Mesendoderm (in vitro differentiated cells): ENCODE measurements around the gene LOXHD1.

Source experiments
- DNase-seq: peaks from one replicate; pipeline ENCODE4 v3.0.0; 2013
- H2AK5ac ChIP-seq: 2 replicates; pipeline ENCODE4 v1.6.1; 2013; ENCODE audit warnings: low read length, inconsistent platforms
- H2BK120ac ChIP-seq: 2 replicates; pipeline ENCODE4 v1.6.1; 2013; ENCODE audit warnings: low read depth, mild to moderate bottlenecking, low read length, moderate library complexity, mixed read lengths
- H2BK15ac ChIP-seq: replicated peaks from 2 replicates; pipeline ENCODE4 v1.6.1; 2013; ENCODE audit warnings: low read depth, mild to moderate bottlenecking, moderate library complexity
- H2BK5ac ChIP-seq: 2 replicates; pipeline ENCODE4 v1.6.1; 2013; ENCODE audit warnings: low read length, inconsistent platforms
- H3K18ac ChIP-seq: 2 replicates; pipeline ENCODE4 v1.6.1; 2013; ENCODE audit warnings: mild to moderate bottlenecking, low read length, mixed read lengths
- H3K23ac ChIP-seq: one replicate; pipeline ENCODE4 v1.6.1; 2013; ENCODE audit warnings: low read length
- H3K27ac ChIP-seq: 2 replicates; pipeline ENCODE4 v1.5.1; 2013; ENCODE audit warnings: low read depth, mild to moderate bottlenecking, inconsistent platforms, low read length, moderate library complexity
- H3K27me3 ChIP-seq: 2 replicates; pipeline ENCODE4 v1.6.1; 2013; ENCODE audit warnings: low read length, control low read depth, mild to moderate bottlenecking, inconsistent platforms; ENCODE audit not compliant: insufficient read depth, poor library complexity
- H3K36me3 ChIP-seq: 2 replicates; pipeline ENCODE4 v1.6.1; 2013; ENCODE audit warnings: low read length, inconsistent platforms; ENCODE audit not compliant: control insufficient read depth, insufficient read depth
- H3K4ac ChIP-seq: one replicate; pipeline ENCODE4 v1.6.1; 2013; ENCODE audit warnings: low read depth, mild to moderate bottlenecking, low read length, moderate library complexity
- H3K4me1 ChIP-seq: 2 replicates; pipeline ENCODE4 v1.6.1; 2013; ENCODE audit warnings: low read depth, low read length, inconsistent platforms; ENCODE audit not compliant: control insufficient read depth
- H3K4me2 ChIP-seq: 2 replicates; pipeline ENCODE4 v1.6.1; 2013; ENCODE audit warnings: low read length
- H3K4me3 ChIP-seq: 2 replicates; pipeline ENCODE4 v1.5.1; 2013; ENCODE audit warnings: mild to moderate bottlenecking, low read length
- H3K56ac ChIP-seq: one replicate; pipeline ENCODE4 v1.6.1; 2013; ENCODE audit warnings: low read length
- H3K79me1 ChIP-seq: 2 replicates; pipeline ENCODE4 v1.6.1; 2013; ENCODE audit warnings: low read length, inconsistent platforms
- H3K79me2 ChIP-seq: 2 replicates; pipeline ENCODE4 v1.6.1; 2013; ENCODE audit warnings: mild to moderate bottlenecking, low read length; ENCODE audit not compliant: control insufficient read depth, insufficient read depth
- H3K9ac ChIP-seq: 2 replicates; pipeline ENCODE4 v1.6.1; 2013; ENCODE audit warnings: low read length, inconsistent platforms
- H4K5ac ChIP-seq: one replicate; pipeline ENCODE4 v1.6.1; 2013; ENCODE audit warnings: low read length
- H4K8ac ChIP-seq: one replicate; pipeline ENCODE4 v1.6.1; 2013; ENCODE audit warnings: low read depth, mild to moderate bottlenecking, control low read depth, low read length, moderate library complexity
- WGBS: extraction: QIAGEN DNeasy Blood & Tissue Kit; methylation state at CpG from one replicate; pipeline ENCODE4 v1.1.7; 2013; ENCODE audit warnings: low lambda C conversion rate, missing lambda C conversion rate; ENCODE audit not compliant: insufficient coverage; ENCODE audit errors: extremely low coverage; 5-methylcytosine and 5-hydroxymethylcytosine counted together

The LOXHD1 gene

GRCh38 chr18:46630160-46630559 is 26.9 kb downstream of the LOXHD1 start:
- Histone ChIP-seq H3K36me3 (no peaks in the 10 kb centered on the region), H4K5ac (no peak overlapping the region)
- peak; percentile 35 for DNase-seq

GRCh38 chr18:46629361-46629760 is 27.7 kb downstream of the LOXHD1 start:
- no peak overlapping the region for H2AK5ac ChIP-seq
- DNase-seq, result no peak

More at GRCh38 chr18:46630160-46630559, 26.9 kb downstream of the LOXHD1 start:
- Histone ChIP-seq H4K8ac (no peak overlapping the region), H2BK15ac (no peak overlapping the region), H3K79me1 (no peaks in the 10 kb centered on the region), H2AK5ac (no peak overlapping the region), H3K27me3 (no peaks in the 10 kb centered on the region), H3K4ac (no peak overlapping the region), H3K4me1 (no peaks in the 10 kb centered on the region), H3K56ac (no peak overlapping the region), H3K23ac (no peak overlapping the region), H2BK120ac (no peak overlapping the region), H3K18ac (no peak overlapping the region), H3K4me3 (no peak overlapping the region), H2BK5ac (no peak overlapping the region), H3K79me2 (no peaks in the 10 kb centered on the region), H3K9ac (no peak overlapping the region), H3K27ac (no peak overlapping the region), H3K4me2 (no peak overlapping the region)
- no CpG with 5 or more reads among the region's 4 CpGs for WGBS

GRCh38 chr18:46628206-46628605 is 28.8 kb downstream of the LOXHD1 start:
- Histone ChIP-seq H2AK5ac (no peak overlapping the region), H3K4me3 (no peak overlapping the region), H3K4ac (no peak overlapping the region), H3K4me1 (no peaks in the 10 kb centered on the region), H3K9ac (no peak overlapping the region), H3K18ac (no peak overlapping the region), H2BK120ac (no peak overlapping the region), H3K36me3 (no peaks in the 10 kb centered on the region), H2BK15ac (no peak overlapping the region), H2BK5ac (no peak overlapping the region), H3K79me2 (no peaks in the 10 kb centered on the region), H4K8ac (no peak overlapping the region), H4K5ac (no peak overlapping the region), H3K56ac (no peak overlapping the region), H3K27ac (no peak overlapping the region), H3K23ac (no peak overlapping the region), H3K79me1 (no peaks in the 10 kb centered on the region), H3K27me3 (no peaks in the 10 kb centered on the region), H3K4me2 (no peak overlapping the region)
- no peak for DNase-seq
- no CpG with 5 or more reads among the region's 5 CpGs for WGBS

More at GRCh38 chr18:46629361-46629760, 27.7 kb downstream of the LOXHD1 start:
- Histone ChIP-seq H3K79me1 (no peaks in the 10 kb centered on the region), H3K27ac (no peak overlapping the region), H3K56ac (no peak overlapping the region), H3K4me1 (no peaks in the 10 kb centered on the region), H2BK5ac (no peak overlapping the region), H3K23ac (no peak overlapping the region), H4K5ac (no peak overlapping the region), H3K9ac (no peak overlapping the region), H3K4me3 (no peak overlapping the region), H2BK120ac (no peak overlapping the region), H2BK15ac (no peak overlapping the region), H3K18ac (no peak overlapping the region), H3K79me2 (no peaks in the 10 kb centered on the region), H3K4me2 (no peak overlapping the region), H3K36me3 (no peaks in the 10 kb centered on the region), H4K8ac (no peak overlapping the region), H3K4ac (no peak overlapping the region), H3K27me3 (no peaks in the 10 kb centered on the region)
- WGBS, result no CpG with 5 or more reads among the region's 5 CpGs

- Histone ChIP-seq H3K4ac (no peak overlapping the region), H2BK120ac (no peak overlapping the region), H3K4me2 (no peak overlapping the region), H3K79me1 (no peaks in the 10 kb centered on the region), H3K4me3 (no peak overlapping the region), H3K56ac (no peak overlapping the region), H3K23ac (no peak overlapping the region), H3K4me1 (no peaks in the 10 kb centered on the region), H2BK15ac (no peak overlapping the region), H3K9ac (no peak overlapping the region), H3K36me3 (no peaks in the 10 kb centered on the region), H3K27me3 (no peaks in the 10 kb centered on the region), H3K27ac (no peak overlapping the region), H3K18ac (no peak overlapping the region), H2BK5ac (no peak overlapping the region), H2AK5ac (no peak overlapping the region), H4K8ac (no peak overlapping the region), H3K79me2 (no peaks in the 10 kb centered on the region), H4K5ac (no peak overlapping the region)
- DNase-seq, result no peak
- no CpG with 5 or more reads among the region's 2 CpGs for WGBS
These were observed 29.9 kb downstream of the LOXHD1 start for GRCh38 chr18:46627136-46627535.

GRCh38 chr18:46625069-46625468 is 32.0 kb downstream of the LOXHD1 start:
- Histone ChIP-seq H3K18ac (no peak overlapping the region), H3K27ac (no peak overlapping the region), H3K79me2 (no peaks in the 10 kb centered on the region), H2AK5ac (no peak overlapping the region), H3K79me1 (no peaks in the 10 kb centered on the region), H3K9ac (no peak overlapping the region), H3K4me2 (no peak overlapping the region), H3K27me3 (no peaks in the 10 kb centered on the region), H2BK15ac (no peak overlapping the region), H3K23ac (no peak overlapping the region), H3K56ac (no peak overlapping the region), H2BK5ac (no peak overlapping the region), H4K8ac (no peak overlapping the region), H3K36me3 (no peaks in the 10 kb centered on the region), H4K5ac (no peak overlapping the region), H3K4me1 (no peaks in the 10 kb centered on the region), H2BK120ac (no peak overlapping the region), H3K4me3 (no peak overlapping the region), H3K4ac (no peak overlapping the region)
- WGBS, result no CpG with 5 or more reads among the region's 5 CpGs
- DNase-seq, result no peak

DNA sequence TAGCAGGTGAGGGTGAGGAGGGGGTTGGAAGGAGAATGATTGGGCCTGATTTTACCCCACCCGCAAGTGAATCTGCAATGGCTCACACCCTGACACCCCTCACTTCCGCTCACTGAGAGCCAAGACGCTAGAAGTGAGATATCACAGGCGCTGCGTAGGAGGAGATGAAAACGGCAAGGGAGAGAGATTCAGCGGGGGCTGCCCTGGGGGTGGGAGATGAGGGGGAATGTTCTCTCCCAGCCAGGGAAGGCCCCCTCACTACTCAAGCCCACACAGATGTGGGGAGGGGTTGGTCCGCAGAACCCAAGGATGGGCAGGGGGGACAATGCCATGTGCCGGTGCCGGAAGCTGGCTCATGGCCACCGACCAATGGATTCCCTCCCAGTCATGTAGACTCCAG is 32.9 kb downstream of the LOXHD1 start:
- H3K4me1 ChIP-seq, result no peaks in the 10 kb centered on the region
- H3K4ac ChIP-seq, result no peak overlapping the region
- no peak overlapping the region for H4K8ac ChIP-seq
- no peak overlapping the region for H3K4me2 ChIP-seq
- no peak overlapping the region for H2BK5ac ChIP-seq
- no peak overlapping the region for H3K27ac ChIP-seq
- no peaks in the 10 kb centered on the region for H3K79me2 ChIP-seq
- H3K4me3 ChIP-seq, result no peak overlapping the region
- H2BK15ac ChIP-seq, result no peak overlapping the region
- DNase-seq, result no peak
- H2BK120ac ChIP-seq, result no peak overlapping the region
- no peaks in the 10 kb centered on the region for H3K36me3 ChIP-seq
- no peaks in the 10 kb centered on the region for H3K27me3 ChIP-seq
- H3K79me1 ChIP-seq, result no peaks in the 10 kb centered on the region
- H3K56ac ChIP-seq, result no peak overlapping the region
- H4K5ac ChIP-seq, result no peak overlapping the region
- H3K9ac ChIP-seq, result no peak overlapping the region
- no peak overlapping the region for H3K18ac ChIP-seq
- no peak overlapping the region for H3K23ac ChIP-seq
- H2AK5ac ChIP-seq, result no peak overlapping the region
- WGBS, result no CpG with 5 or more reads among the region's 11 CpGs
